CD14-positive monocyte (primary cell): Measurements from ENCODE around the gene PYGM. TPM values are rescaled to one million over a fixed set of nuclear protein-coding genes. Genes with fewer than 3 reads are reported as not detected.

Experiments
- DNase-seq, 3 donors: peaks; one replicate each; pipeline ENCODE4 v3.0.0-alpha.2; 2011 to 2022
- H2AFZ ChIP-seq: 2 replicates; pipeline ENCODE4 v1.6.0; 2012; ENCODE audit warnings: mild to moderate bottlenecking, low read depth, low read length, inconsistent platforms; ENCODE audit not compliant: insufficient read depth, poor library complexity, severe bottlenecking
- H3K27ac ChIP-seq, 2 donors: 1 replicate in 1 of 2; 2 replicates in 1 of 2; pipeline ENCODE4 v1.5.1; 2012 to 2013; ENCODE audit warnings: low read length in 2 of 2, control low read depth in 1 of 2, inconsistent platforms in 1 of 2, low read depth in 1 of 2, mild to moderate bottlenecking in 1 of 2
- H3K27me3 ChIP-seq, 2 donors: one replicate each; pipeline versions ENCODE4 v1.6.0 to v1.6.1; 2011 to 2013; ENCODE audit warnings: low read length in 2 of 2; ENCODE audit not compliant: control insufficient read depth in 2 of 2, insufficient read depth in 2 of 2
- H3K36me3 ChIP-seq, 2 donors: replicated peaks in 1 of 2; 1 replicate in 1 of 2; 2 replicates in 1 of 2; pipeline versions ENCODE4 v1.5.1 to v1.6.1; 2012 to 2013; ENCODE audit warnings: low read length in 2 of 2, control low read depth in 1 of 2, inconsistent platforms in 1 of 2, mild to moderate bottlenecking in 1 of 2; ENCODE audit not compliant: insufficient read depth in 2 of 2, control insufficient read depth in 1 of 2
- H3K4me1 ChIP-seq, 2 donors: 1 replicate in 1 of 2; 2 replicates in 1 of 2; pipeline versions ENCODE4 v1.5.1 to v1.6.1; 2012 to 2013; ENCODE audit warnings: low read length in 2 of 2, control low read depth in 1 of 2, inconsistent platforms in 1 of 2, mild to moderate bottlenecking in 1 of 2, moderate library complexity in 1 of 2; ENCODE audit not compliant: insufficient read depth in 2 of 2, control insufficient read depth in 1 of 2
- H3K4me2 ChIP-seq: replicated peaks from 2 replicates; pipeline ENCODE3; 2012; ENCODE audit warnings: low read length, moderate library complexity, mild to moderate bottlenecking; ENCODE audit not compliant: poor library complexity, severe bottlenecking; ENCODE audit errors: extremely low read depth
- H3K4me3 ChIP-seq, 3 experiments: fragments of 200-600 bp in 1 of 3; sonication (generic) in 1 of 3; replicated peaks in 1 of 3; 1 replicate in 2 of 3; 2 replicates in 1 of 3; pipeline ENCODE4 v1.5.1; 2011 to 2013; ENCODE audit warnings: low read length in 3 of 3, mild to moderate bottlenecking in 3 of 3, control low read depth in 2 of 3, low read depth in 2 of 3, inconsistent platforms in 1 of 3, moderate library complexity in 1 of 3
- H3K79me2 ChIP-seq: 2 replicates; pipeline ENCODE4 v1.6.0; 2012; ENCODE audit warnings: mild to moderate bottlenecking, control low read depth, inconsistent platforms, low read length, moderate library complexity; ENCODE audit not compliant: insufficient read depth
- H3K9ac ChIP-seq: 2 replicates; pipeline ENCODE4 v1.6.0; 2017; ENCODE audit warnings: low read length, mild to moderate bottlenecking; ENCODE audit not compliant: insufficient read depth, poor library complexity, severe bottlenecking
- H3K9me3 ChIP-seq, 2 donors: replicated peaks in 1 of 2; 1 replicate in 1 of 2; 2 replicates in 1 of 2; pipeline versions ENCODE4 v1.5.1 to v1.6.1; 2012 to 2013; ENCODE audit warnings: low read length in 2 of 2, control low read depth in 1 of 2; ENCODE audit not compliant: control insufficient read depth in 1 of 2, insufficient read depth in 1 of 2
- H4K20me1 ChIP-seq: 2 replicates; pipeline ENCODE4 v1.6.0; 2012; ENCODE audit warnings: mild to moderate bottlenecking, low read length, control low read depth, moderate library complexity; ENCODE audit not compliant: insufficient read depth
- H3K27ac Mint-ChIP-seq, 7 donors: one replicate each; pipeline ENCODE4 v1.8.0; 2020; ENCODE audit warnings: mild to moderate bottlenecking in 7 of 7, mixed read lengths in 7 of 7, moderate library complexity in 6 of 7, inconsistent platforms in 2 of 7
- H3K27me3 Mint-ChIP-seq, 3 donors: one replicate each; pipeline ENCODE4 v1.8.0; 2021 to 2022; ENCODE audit warnings: low read depth in 3 of 3, mild to moderate bottlenecking in 3 of 3, mixed read lengths in 3 of 3, moderate library complexity in 3 of 3, inconsistent platforms in 1 of 3
- H3K36me3 Mint-ChIP-seq, 2 donors: one replicate each; pipeline ENCODE4 v1.8.0; 2020; ENCODE audit warnings: mixed read lengths in 2 of 2, inconsistent platforms in 1 of 2, mild to moderate bottlenecking in 1 of 2
- H3K4me1 Mint-ChIP-seq: one replicate; pipeline ENCODE4 v1.8.0; 2020; ENCODE audit warnings: mild to moderate bottlenecking, mixed read lengths
- H3K4me3 Mint-ChIP-seq, 2 donors: one replicate each; pipeline ENCODE4 v1.8.0; 2020; ENCODE audit warnings: mild to moderate bottlenecking in 2 of 2, mixed read lengths in 2 of 2, moderate library complexity in 1 of 2
- H3K9me3 Mint-ChIP-seq, 7 donors: one replicate each; pipeline ENCODE4 v1.8.0; 2020 to 2022; ENCODE audit warnings: mixed read lengths in 7 of 7, mild to moderate bottlenecking in 6 of 7, moderate library complexity in 6 of 7, inconsistent platforms in 2 of 7
- CTCF ChIP-seq: fragments of 200-600 bp; IDR thresholded peaks from one replicate; pipeline ENCODE4 v1.8.0; 2022; ENCODE audit warnings: antibody characterized with exemption, mild to moderate bottlenecking
- WGBS: methylation state at CpG from one replicate; pipeline ENCODE4 v1.1.5; 2013; ENCODE audit warnings: missing lambda C conversion rate; ENCODE audit not compliant: insufficient coverage; 5-methylcytosine and 5-hydroxymethylcytosine counted together
- intact Hi-C, 2 donors: fragments of 100-400 bp; cut with micrococcal nuclease; formaldehyde crosslinking; loops; one replicate each; pipeline versions ENCODE4 v1.15.0 to v1.15.1; 2023
- polyA plus RNA-seq, 3 donors: library from polyadenylated mRNA; depleted of rRNA in 1 of 3; unstranded in 2 of 3; stranded (reverse) in 1 of 3; fragments of 300-500 nt in 2 of 3; fragments of >200 nt in 1 of 3; fragmentation: Illumina TruSeq in 2 of 3; gene quantifications; 1 replicate in 2 of 3; 2 replicates in 1 of 3; pipeline ENCODE4 v1.2.3, GENCODE V29; 2012 to 2021

The PYGM gene
- polyA plus RNA-seq, 3 donors = 0.05 to 1.8 TPM; not detected in 1

GRCh38 chr11:64698427-64698826, 61.3 kb downstream of the PYGM start:
- no peak overlapping the region for H3K4me3 ChIP-seq
- H3K4me2 ChIP-seq = no peak overlapping the region
- Mint-ChIP-seq H3K27me3 (peaks cover 7 to 27% (median 21%) of the 10 kb centered on the region in 3 donors), H3K9me3 (peaks cover 0 to 2% (median 0%) of the 10 kb centered on the region in 7 donors), H3K27ac (no peak overlapping the region), H3K4me1 (peaks cover under 1% of the 10 kb centered on the region), H3K4me3 (no peak overlapping the region), H3K36me3 (no peaks in the 10 kb centered on the region)
- no peak overlapping the region for H3K27ac ChIP-seq
- H4K20me1 ChIP-seq = no peaks in the 10 kb centered on the region
- no peaks in the 10 kb centered on the region for H3K36me3 ChIP-seq
- no peak overlapping the region for H3K9ac ChIP-seq
- no peaks in the 10 kb centered on the region for H3K79me2 ChIP-seq
- H3K27me3 ChIP-seq = peaks cover under 1 to 5% of the 10 kb centered on the region in 2 donors
- WGBS = no CpG with 5 or more reads among the region's 1 CpG
- H3K4me1 ChIP-seq = no peaks in the 10 kb centered on the region
- TF ChIP-seq CTCF = no peak
- intact Hi-C loops = no loop called here
- H2AFZ ChIP-seq = no peak overlapping the region
- no peak for DNase-seq
- H3K9me3 ChIP-seq = no peaks in the 10 kb centered on the region

GRCh38 chr11:64697663-64698375, 62.0 kb downstream of the PYGM start:
- H3K27me3 Mint-ChIP-seq = peaks cover 13 to 33% (median 27%) of the 10 kb centered on the region in 3 donors
- Histone ChIP-seq H3K4me2 (no peak overlapping the region), H3K27ac (no peak overlapping the region), H3K9me3 (no peaks in the 10 kb centered on the region), H3K79me2 (no peaks in the 10 kb centered on the region), H3K4me1 (peaks cover 4 to 5% of the 10 kb centered on the region in 2 donors), H4K20me1 (no peaks in the 10 kb centered on the region), H3K4me3 (no peak overlapping the region), H3K27me3 (peaks cover 4 to 11% of the 10 kb centered on the region in 2 donors), H2AFZ (no peak overlapping the region), H3K36me3 (no peaks in the 10 kb centered on the region), H3K9ac (no peak overlapping the region)
- no peak for TF ChIP-seq CTCF
- H3K4me1 Mint-ChIP-seq = peaks cover 7% of the 10 kb centered on the region
- DNase-seq = no peak
- peaks cover 0 to 2% (median 0%) of the 10 kb centered on the region in 7 donors for H3K9me3 Mint-ChIP-seq
- intact Hi-C loops = no loop called here
- H3K36me3 Mint-ChIP-seq = no peaks in the 10 kb centered on the region
- whole genome bisulfite sequencing = 95% methylated on average over 6 of the region's 7 CpGs
- H3K4me3 Mint-ChIP-seq = no peak overlapping the region
- no peak overlapping the region for H3K27ac Mint-ChIP-seq

Other genes starting within 250 kb of the PYGM start
- not detected for gene SLC22A11, start 204.0 kb downstream of the PYGM start, polyA plus RNA-seq
- not detected for gene SLC22A12, start 168.8 kb downstream of the PYGM start, polyA plus RNA-seq
- under 1 TPM in 1 of 3 donors, not detected in 2; 0.07 TPM for gene NRXN2, start 36.8 kb downstream of the PYGM start, polyA plus RNA-seq
- 100 to 1,000 TPM in 1 of 3 donors, 10 to 100 TPM in 2; 67.6 to 242 (median 68.8) TPM for gene RASGRP2, start 15.8 kb downstream of the PYGM start, polyA plus RNA-seq
- 100 to 1,000 TPM in 1 of 3 donors, 10 to 100 TPM in 2; 31.6 to 302 (median 47.7) TPM for gene SF1, start 18.6 kb upstream of the PYGM start, polyA plus RNA-seq
- 10 to 100 TPM in 2 of 3 donors, 1 to 10 TPM in 1; 9.9 to 38.0 (median 12.6) TPM for gene MAP4K2, start 43.2 kb upstream of the PYGM start, polyA plus RNA-seq
- 10 to 100 TPM in 2 of 3 donors, 1 to 10 TPM in 1; 9.4 to 26.2 (median 10.0) TPM for gene MEN1, start 50.6 kb upstream of the PYGM start, polyA plus RNA-seq
- under 1 TPM in 1 of 3 donors, not detected in 2; 0.23 TPM for gene CDC42BPG, start 84.7 kb upstream of the PYGM start, polyA plus RNA-seq
- 100 to 1,000 TPM in 1 of 3 donors, 10 to 100 TPM in 2; 30.3 to 212 (median 48.4) TPM for gene EHD1, start 118.6 kb upstream of the PYGM start, polyA plus RNA-seq
- gene ATG2A, start 157.2 kb upstream of the PYGM start, polyA plus RNA-seq = 10 to 100 TPM in 1 of 3 donors, 1 to 10 TPM in 2; 2.6 to 24.9 (median 4.0) TPM
- gene PPP2R5B, start 164.7 kb upstream of the PYGM start, polyA plus RNA-seq = 10 to 100 TPM in 1 of 3 donors, 1 to 10 TPM in 2; 9.0 to 26.7 (median 9.4) TPM
- gene GPHA2, start 175.9 kb upstream of the PYGM start, polyA plus RNA-seq = not detected
- gene MAJIN, start 212.1 kb upstream of the PYGM start, polyA plus RNA-seq = not detected
- gene BATF2, start 237.0 kb upstream of the PYGM start, polyA plus RNA-seq = 1 to 10 TPM in 2 of 3 donors, under 1 TPM in 1; 0.97 to 1.7 (median 1.1) TPM